GM12878 (cell line): ENCODE results near the gene SLC39A7. TPM values are rescaled to one million over a fixed set of nuclear protein-coding genes. Genes with fewer than 3 reads are reported as not detected.

Experiments used
- CEBPZ ChIP-seq: fragments of 150-350 bp; IDR thresholded peaks from 2 replicates; pipeline ENCODE4 v1.6.1; 2016; ENCODE audit warnings: low read depth, low read length
- CHD1 ChIP-seq: IDR thresholded peaks from 2 replicates; pipeline ENCODE4 v1.6.1; 2012; ENCODE audit warnings: low read depth, low read length, improper control_type of control experiment
- CREB1 ChIP-seq: IDR thresholded peaks from 2 replicates; pipeline ENCODE4 v1.6.1; 2012; ENCODE audit warnings: low read depth, mild to moderate bottlenecking, inconsistent platforms
- KDM1A ChIP-seq: fragments of 200-600 bp; sonication (generic); IDR thresholded peaks from 2 replicates; pipeline ENCODE4 v1.6.1; 2016; ENCODE audit warnings: borderline replicate concordance
- MEF2A ChIP-seq: IDR thresholded peaks from 2 replicates; pipeline ENCODE4 v1.6.1; 2011; ENCODE audit warnings: low read depth, mild to moderate bottlenecking, low read length, moderate library complexity; ENCODE audit not compliant: insufficient read depth
- NFYB ChIP-seq: IDR thresholded peaks from 2 replicates; pipeline ENCODE4 v1.6.1; 2011; ENCODE audit warnings: low read depth, mild to moderate bottlenecking, low read length, improper control_type of control experiment, moderate library complexity; ENCODE audit not compliant: insufficient read depth
- PML ChIP-seq: IDR thresholded peaks from 2 replicates; pipeline ENCODE4 v1.6.1; 2012; ENCODE audit warnings: low read length, inconsistent platforms
- POLR2A ChIP-seq: IDR thresholded peaks from 2 replicates; pipeline ENCODE4 v1.6.1; 2011; ENCODE audit warnings: low read depth, mild to moderate bottlenecking, low read length
- RBBP5 ChIP-seq: fragments of 200-600 bp; sonication (generic); conservative IDR thresholded peaks from 2 replicates; pipeline ENCODE4 v1.6.1; 2016
- RCOR1 ChIP-seq: conservative IDR thresholded peaks from 2 replicates; pipeline ENCODE4 v1.6.1; 2012; ENCODE audit warnings: low read depth, low read length, improper control_type of control experiment
- SMARCA5 ChIP-seq: fragments of 450-650 bp; IDR thresholded peaks from 2 replicates; pipeline ENCODE4 v1.6.1; 2017; ENCODE audit warnings: mild to moderate bottlenecking
- USF1 ChIP-seq: IDR thresholded peaks from 2 replicates; pipeline ENCODE4 v1.6.1; 2011; ENCODE audit warnings: borderline replicate concordance, low read depth, mild to moderate bottlenecking, moderate library complexity, mixed read lengths, low read length; ENCODE audit not compliant: insufficient read depth; ENCODE audit errors: extremely low read length
- WRNIP1 ChIP-seq: IDR thresholded peaks from 2 replicates; pipeline ENCODE4 v1.6.1; 2011; ENCODE audit warnings: low read depth, low read length, improper control_type of control experiment, borderline replicate concordance
- ZNF207 ChIP-seq: fragments of 450-650 bp; IDR thresholded peaks from 2 replicates; pipeline ENCODE4 v1.6.1; 2014; ENCODE audit warnings: antibody characterized with exemption, mild to moderate bottlenecking, borderline replicate concordance
- ZNF217 ChIP-seq: fragments of 450-650 bp; IDR thresholded peaks from 2 replicates; pipeline ENCODE4 v1.6.1; 2017; ENCODE audit warnings: antibody characterized with exemption, mild to moderate bottlenecking
- polyA plus RNA-seq, 11 experiments: library from polyadenylated mRNA; depleted of rRNA in 4 of 11; unstranded in 6 of 11; stranded (reverse) in 5 of 11; fragments of >200 nt; fragmentation: Nextera tagmentation in 4 of 11; fragmentation: Illumina TruSeq in 1 of 11; extraction: Ambion mirVana in 4 of 11; extraction: Trizol in 1 of 11; gene quantifications; 1 replicate in 1 of 11; 2 replicates in 10 of 11; pipeline versions ENCODE4 v1.2.1 to v1.2.3, GENCODE V29; 2011 to 2016; ENCODE audit warnings: inconsistent platforms in 2 of 11, missing spikeins in 2 of 11, low read depth in 1 of 11
- total RNA-seq, 4 experiments: library from RNA; depleted of rRNA in 3 of 4; stranded (reverse); fragments of >200 nt in 3 of 4; fragmentation: Illumina TruSeq in 1 of 4; extraction: Trizol in 1 of 4; gene quantifications; 2 replicates each; pipeline versions ENCODE4 v1.2.1 to v1.2.3, GENCODE V29; 2013 to 2021
- TF ChIP-seq, protein P1 (sequence below): IDR thresholded peaks from 2 replicates; pipeline ENCODE4 v1.6.1; 2011; ENCODE audit warnings: mild to moderate bottlenecking, low read depth, low read length, moderate library complexity; ENCODE audit not compliant: insufficient replicate concordance
- TF ChIP-seq, protein P2 (sequence below): fragments of 450-650 bp; IDR thresholded peaks from 2 replicates; pipeline ENCODE4 v1.6.1; 2018; ENCODE audit warnings: borderline replicate concordance, mild to moderate bottlenecking; ENCODE audit not compliant: partially characterized antibody

SLC39A7 gene
- total and polyA plus RNA-seq, 10 of the 15 experiments (the other 5 are each of a cell fraction or from before 2014, with no cell fraction given) = 7.3 to 63.1 (median 40.6) TPM

DNA sequence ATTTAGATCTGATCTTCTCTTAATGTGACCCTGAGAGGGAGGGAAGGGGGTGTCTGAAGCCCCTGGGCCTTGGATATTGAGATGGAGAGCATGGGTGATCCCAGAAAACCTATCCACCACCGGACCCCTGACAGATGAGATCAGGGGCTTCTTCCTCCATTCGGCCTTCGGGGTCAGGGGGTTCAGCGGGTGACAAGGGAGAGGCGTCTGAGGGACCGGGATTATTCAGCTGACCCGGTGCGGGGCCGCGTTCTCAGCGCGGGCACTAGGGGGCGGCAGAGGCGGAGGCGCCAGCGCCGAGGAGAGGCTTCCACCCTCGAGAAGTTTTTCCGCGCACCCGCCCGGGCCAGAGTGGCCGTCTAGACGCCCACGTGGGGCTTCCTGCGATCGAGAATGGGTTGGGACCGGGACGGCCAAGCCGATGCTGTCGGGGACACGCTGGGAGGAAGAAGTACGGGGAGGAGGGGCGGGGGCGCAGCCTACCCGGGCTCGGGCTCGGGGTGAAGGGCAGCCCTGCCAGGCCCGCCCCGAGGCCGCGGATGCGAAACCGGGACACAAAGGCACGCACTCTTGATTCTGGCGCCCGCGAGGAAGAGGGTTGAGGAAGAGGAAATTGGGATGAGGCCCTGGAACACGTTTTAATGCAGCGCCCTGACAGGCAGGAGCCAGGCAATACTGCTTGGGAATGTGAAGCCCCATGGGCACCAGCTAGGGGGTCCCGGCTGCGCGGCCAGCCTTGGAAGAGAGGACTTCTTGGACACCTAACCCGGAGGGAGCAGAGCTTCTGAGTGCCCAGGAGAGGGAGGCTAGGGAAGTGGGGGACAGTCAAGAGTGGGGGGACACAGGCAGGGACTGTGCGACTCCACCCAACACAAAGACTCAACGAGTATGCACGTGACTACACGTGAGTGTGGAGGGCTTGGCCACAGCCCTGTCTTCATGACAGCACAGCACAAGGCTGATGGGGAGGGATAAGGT lies 39.0 kb upstream of the SLC39A7 start (continued):
- no peak for TF ChIP-seq NFYB
- no peak for TF ChIP-seq RCOR1
- TF ChIP-seq, protein P1, sequence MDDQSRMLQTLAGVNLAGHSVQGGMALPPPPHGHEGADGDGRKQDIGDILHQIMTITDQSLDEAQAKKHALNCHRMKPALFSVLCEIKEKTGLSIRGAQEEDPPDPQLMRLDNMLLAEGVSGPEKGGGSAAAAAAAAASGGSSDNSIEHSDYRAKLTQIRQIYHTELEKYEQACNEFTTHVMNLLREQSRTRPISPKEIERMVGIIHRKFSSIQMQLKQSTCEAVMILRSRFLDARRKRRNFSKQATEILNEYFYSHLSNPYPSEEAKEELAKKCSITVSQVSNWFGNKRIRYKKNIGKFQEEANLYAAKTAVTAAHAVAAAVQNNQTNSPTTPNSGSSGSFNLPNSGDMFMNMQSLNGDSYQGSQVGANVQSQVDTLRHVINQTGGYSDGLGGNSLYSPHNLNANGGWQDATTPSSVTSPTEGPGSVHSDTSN = no peak
- peak; percentile 29 for TF ChIP-seq USF1
- no peak for TF ChIP-seq WRNIP1
- TF ChIP-seq KDM1A = no peak
- TF ChIP-seq CREB1 = no peak
- TF ChIP-seq MEF2A = no peak
- TF ChIP-seq RBBP5 = no peak
- TF ChIP-seq SMARCA5 = peak; percentile 38; the same call in 1 of the 2 replicates
- TF ChIP-seq ZNF207 = no peak
- no peak for TF ChIP-seq ZNF217
- TF ChIP-seq, protein P2, sequence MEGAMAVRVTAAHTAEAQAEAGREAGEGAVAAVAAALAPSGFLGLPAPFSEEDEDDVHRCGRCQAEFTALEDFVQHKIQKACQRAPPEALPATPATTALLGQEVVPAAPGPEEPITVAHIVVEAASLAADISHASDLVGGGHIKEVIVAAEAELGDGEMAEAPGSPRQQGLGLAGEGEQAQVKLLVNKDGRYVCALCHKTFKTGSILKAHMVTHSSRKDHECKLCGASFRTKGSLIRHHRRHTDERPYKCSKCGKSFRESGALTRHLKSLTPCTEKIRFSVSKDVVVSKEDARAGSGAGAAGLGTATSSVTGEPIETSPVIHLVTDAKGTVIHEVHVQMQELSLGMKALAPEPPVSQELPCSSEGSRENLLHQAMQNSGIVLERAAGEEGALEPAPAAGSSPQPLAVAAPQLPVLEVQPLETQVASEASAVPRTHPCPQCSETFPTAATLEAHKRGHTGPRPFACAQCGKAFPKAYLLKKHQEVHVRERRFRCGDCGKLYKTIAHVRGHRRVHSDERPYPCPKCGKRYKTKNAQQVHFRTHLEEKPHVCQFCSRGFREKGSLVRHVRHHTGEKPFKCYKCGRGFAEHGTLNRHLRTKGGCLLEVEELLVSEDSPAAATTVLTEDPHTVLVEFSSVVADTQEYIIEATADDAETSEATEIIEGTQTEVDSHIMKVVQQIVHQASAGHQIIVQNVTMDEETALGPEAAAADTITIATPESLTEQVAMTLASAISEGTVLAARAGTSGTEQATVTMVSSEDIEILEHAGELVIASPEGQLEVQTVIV = no peak
- TF ChIP-seq PML = no peak
- TF ChIP-seq CHD1 = no peak
- TF ChIP-seq CEBPZ = no peak
- TF ChIP-seq POLR2A = no peak
